Measurements from ENCODE around the gene CIAO3. TPM values are rescaled to one million over a fixed set of nuclear protein-coding genes. Genes with fewer than 3 reads are reported as not detected.

Gene CIAO3
- total RNA-seq, 1 donor from 2014 or later, result 34.5 TPM

Other genes with a start within 250 kb of the CIAO3 start
- 47.1 and 54.5 TPM in 2 replicates for gene CAPN15, start 213.3 kb downstream of the CIAO3 start, total RNA-seq
- not detected in 2 replicates for gene PRR35, start 180.6 kb downstream of the CIAO3 start, total RNA-seq
- gene NHLRC4, start 174.0 kb downstream of the CIAO3 start, total RNA-seq, result 0.46 and 2.3 TPM in 2 replicates
- 54.9 and 63.1 TPM in 2 replicates for gene PIGQ, start 171.0 kb downstream of the CIAO3 start, total RNA-seq
- gene RAB40C, start 150.9 kb downstream of the CIAO3 start, total RNA-seq, result 16.5 and 26.9 TPM in 2 replicates
- gene WFIKKN1, start 110.0 kb downstream of the CIAO3 start, total RNA-seq, result 0.08 TPM in 1 of 2 replicates, not detected in the other
- 170 and 203 TPM in 2 replicates for gene METTL26, start 104.7 kb downstream of the CIAO3 start, total RNA-seq
- gene MCRIP2, start 99.2 kb downstream of the CIAO3 start, total RNA-seq, result 41.7 and 59.8 TPM in 2 replicates
- gene WDR90, start 91.6 kb downstream of the CIAO3 start, total RNA-seq, result 17.0 and 21.0 TPM in 2 replicates
- 68.0 and 76.8 TPM in 2 replicates for gene RHOT2, start 72.9 kb downstream of the CIAO3 start, total RNA-seq
- 0.88 and 0.96 TPM in 2 replicates for gene RHBDL1, start 65.3 kb downstream of the CIAO3 start, total RNA-seq
- gene STUB1, start 60.6 kb downstream of the CIAO3 start, total RNA-seq, result 133 and 179 TPM in 2 replicates
- 59.4 and 72.8 TPM in 2 replicates for gene JMJD8, start 56.7 kb downstream of the CIAO3 start, total RNA-seq
- 22.0 and 23.9 TPM in 2 replicates for gene WDR24, start 50.6 kb downstream of the CIAO3 start, total RNA-seq
- 0.17 and 0.82 TPM in 2 replicates for gene FBXL16, start 35.2 kb downstream of the CIAO3 start, total RNA-seq
- 116 and 161 TPM in 2 replicates for gene METRN, start 25.9 kb downstream of the CIAO3 start, total RNA-seq
- 42.4 and 61.9 TPM in 2 replicates for gene ANTKMT, start 19.9 kb downstream of the CIAO3 start, total RNA-seq
- 2.5 and 6.1 TPM in 2 replicates for gene CCDC78, start 14.6 kb downstream of the CIAO3 start, total RNA-seq
- gene HAGHL, start 13.9 kb downstream of the CIAO3 start, total RNA-seq, result 17.7 and 18.8 TPM in 2 replicates
- 8.6 and 14.2 TPM in 2 replicates for gene MSLN, start 19.7 kb upstream of the CIAO3 start, total RNA-seq
- gene RPUSD1, start 47.4 kb upstream of the CIAO3 start, total RNA-seq, result 42.0 and 51.7 TPM in 2 replicates
- gene CHTF18, start 47.6 kb upstream of the CIAO3 start, total RNA-seq, result 20.8 and 23.9 TPM in 2 replicates
- not detected in 2 replicates for gene GNG13, start 59.7 kb upstream of the CIAO3 start, total RNA-seq
- gene LMF1, start 230.0 kb upstream of the CIAO3 start, total RNA-seq, result 19.8 and 26.3 TPM in 2 replicates
- gene SOX8, start 240.8 kb upstream of the CIAO3 start, total RNA-seq, result 0.71 and 1.3 TPM in 2 replicates